SKM-1 treated with dmso at 0.1 percent for 144 hours (cell line): Measurements from ENCODE around the gene FLRT1.

Experiments used
- DNase-seq: peaks from one replicate; lab custom pipeline; 2025; ENCODE audit not compliant: unreplicated experiment; lab: John Stamatoyannopoulos, UW

FLRT1 gene

GRCh38 chr11:64006398-64006797, 29.3 kb upstream of the FLRT1 start:
- no peak for DNase-seq

- no peak for DNase-seq
Measured at GRCh38 chr11:64007160-64007628, 28.5 kb upstream of the FLRT1 start.

- DNase-seq = no peak
Measured at GRCh38 chr11:64007629-64008282, 28.0 kb upstream of the FLRT1 start.

- DNase-seq = no peak
Measured at GRCh38 chr11:64008283-64008913, 27.3 kb upstream of the FLRT1 start.

GRCh38 chr11:64008914-64009633, 26.7 kb upstream of the FLRT1 start:
- no peak for DNase-seq

GRCh38 chr11:64009710-64010109, 26.0 kb upstream of the FLRT1 start:
- no peak for DNase-seq

- no peak for DNase-seq
Measured at GRCh38 chr11:64010783-64011182, 24.9 kb upstream of the FLRT1 start.

- no peak for DNase-seq
Measured at GRCh38 chr11:64011371-64011770, 24.4 kb upstream of the FLRT1 start.

GRCh38 chr11:64013141-64013896, 22.4 kb upstream of the FLRT1 start:
- DNase-seq = no peak

GRCh38 chr11:64014356-64014755, 21.4 kb upstream of the FLRT1 start:
- no peak for DNase-seq

- no peak for DNase-seq
Measured at GRCh38 chr11:64015510-64015909, 20.2 kb upstream of the FLRT1 start.

GRCh38 chr11:64015935-64016845, 19.5 kb upstream of the FLRT1 start:
- no peak for DNase-seq

GRCh38 chr11:64017945-64018224, 17.8 kb upstream of the FLRT1 start:
- DNase-seq = no peak

GRCh38 chr11:64018310-64018709, 17.4 kb upstream of the FLRT1 start:
- DNase-seq = no peak

- no peak for DNase-seq
Measured at GRCh38 chr11:64019106-64020037, 16.4 kb upstream of the FLRT1 start.

- no peak for DNase-seq
Measured at GRCh38 chr11:64020976-64021756, 14.6 kb upstream of the FLRT1 start.

- no peak for DNase-seq
Measured at GRCh38 chr11:64021757-64022093, 14.0 kb upstream of the FLRT1 start.

GRCh38 chr11:64022125-64022784, 13.5 kb upstream of the FLRT1 start:
- DNase-seq = no peak
